Activated naive CD8-positive, alpha-beta T cell (primary cell): ENCODE results near the gene DNASE1L3.
"Not testable (repeated sequence)": the region's sequence is repeated elsewhere in the genome, so short reads cannot be mapped to it uniquely, and the experiment has no call there.

Experiments
- H3K27ac Mint-ChIP-seq: one replicate; pipeline ENCODE4 v1.8.0; 2021; ENCODE audit warnings: mixed read lengths
- H3K27me3 Mint-ChIP-seq: one replicate; pipeline ENCODE4 v1.8.0; 2021; ENCODE audit warnings: mixed read lengths
- H3K36me3 Mint-ChIP-seq: one replicate; pipeline ENCODE4 v1.8.0; 2021; ENCODE audit warnings: mixed read lengths
- H3K4me1 Mint-ChIP-seq: one replicate; pipeline ENCODE4 v1.8.0; 2021; ENCODE audit warnings: low read depth, mixed read lengths
- H3K4me3 Mint-ChIP-seq: one replicate; pipeline ENCODE4 v1.8.0; 2021; ENCODE audit warnings: mild to moderate bottlenecking, mixed read lengths
- H3K9me3 Mint-ChIP-seq: one replicate; pipeline ENCODE4 v1.8.0; 2021; ENCODE audit warnings: low read depth, mixed read lengths

The DNASE1L3 gene

GRCh38 chr3:58241306-58242044 lies 30.7 kb upstream of the DNASE1L3 start:
- no peaks in the 10 kb centered on the region for H3K27me3 Mint-ChIP-seq
- no peaks in the 10 kb centered on the region for H3K9me3 Mint-ChIP-seq
- no peaks in the 10 kb centered on the region for H3K36me3 Mint-ChIP-seq
- H3K27ac Mint-ChIP-seq: no peak overlapping the region
- peaks cover 11% of the 10 kb centered on the region for H3K4me1 Mint-ChIP-seq
- H3K4me3 Mint-ChIP-seq: no peak overlapping the region

GRCh38 chr3:58238830-58239229 lies 28.1 kb upstream of the DNASE1L3 start:
- no peak overlapping the region for H3K27ac Mint-ChIP-seq
- H3K9me3 Mint-ChIP-seq: no peaks in the 10 kb centered on the region
- peaks cover 12% of the 10 kb centered on the region for H3K4me1 Mint-ChIP-seq
- H3K4me3 Mint-ChIP-seq: peak overlapping the region; percentile 94
- H3K27me3 Mint-ChIP-seq: no peaks in the 10 kb centered on the region
- H3K36me3 Mint-ChIP-seq: no peaks in the 10 kb centered on the region

GRCh38 chr3:58237941-58238681 lies 27.3 kb upstream of the DNASE1L3 start:
- peaks cover 12% of the 10 kb centered on the region for H3K4me1 Mint-ChIP-seq
- H3K9me3 Mint-ChIP-seq: no peaks in the 10 kb centered on the region
- peak overlapping the region; percentile 94 for H3K4me3 Mint-ChIP-seq
- no peaks in the 10 kb centered on the region for H3K27me3 Mint-ChIP-seq
- H3K27ac Mint-ChIP-seq: peak overlapping the region; percentile 8
- H3K36me3 Mint-ChIP-seq: no peaks in the 10 kb centered on the region

- Mint-ChIP-seq H3K27ac (peak within 1 kb of the TSS; percentile 61), H3K9me3 (no peaks in the 10 kb centered on the region), H3K4me1 (peaks cover 12% of the 10 kb centered on the region), H3K36me3 (no peaks in the 10 kb centered on the region), H3K27me3 (peaks cover 3% of the 10 kb centered on the region), H3K4me3 (peak within 1 kb of the TSS; percentile 94)
Measured at GRCh38 chr3:58237238-58237940, 26.6 kb upstream of the DNASE1L3 start, which contains the start of gene ABHD6. ABHD6 (plus strand) TSS chr3:58237792; CDS start chr3:58256587, 18,795 bp downstream.

- Mint-ChIP-seq H3K4me1 (peaks cover 12% of the 10 kb centered on the region), H3K4me3 (peak overlapping the region; percentile 90), H3K27ac (peak overlapping the region; percentile 61), H3K9me3 (no peaks in the 10 kb centered on the region), H3K36me3 (no peaks in the 10 kb centered on the region), H3K27me3 (peaks cover 4% of the 10 kb centered on the region)
Measured at GRCh38 chr3:58236527-58237237, 25.9 kb upstream of the DNASE1L3 start.

GRCh38 chr3:58235970-58236369 lies 25.2 kb upstream of the DNASE1L3 start:
- peaks cover 5% of the 10 kb centered on the region for H3K27me3 Mint-ChIP-seq
- H3K27ac Mint-ChIP-seq: no peak overlapping the region
- H3K9me3 Mint-ChIP-seq: no peaks in the 10 kb centered on the region
- peak overlapping the region; percentile 22 for H3K4me3 Mint-ChIP-seq
- no peaks in the 10 kb centered on the region for H3K36me3 Mint-ChIP-seq
- peaks cover 12% of the 10 kb centered on the region for H3K4me1 Mint-ChIP-seq

- no peak overlapping the region for H3K27ac Mint-ChIP-seq
- H3K27me3 Mint-ChIP-seq: peaks cover 7% of the 10 kb centered on the region
- H3K4me3 Mint-ChIP-seq: no peak overlapping the region
- H3K4me1 Mint-ChIP-seq: peaks cover 11% of the 10 kb centered on the region
- H3K9me3 Mint-ChIP-seq: no peaks in the 10 kb centered on the region
- no peaks in the 10 kb centered on the region for H3K36me3 Mint-ChIP-seq
Measured at GRCh38 chr3:58234516-58234931, 23.8 kb upstream of the DNASE1L3 start.

- H3K4me1 Mint-ChIP-seq: peaks cover 2% of the 10 kb centered on the region
- no peak overlapping the region for H3K4me3 Mint-ChIP-seq
- no peaks in the 10 kb centered on the region for H3K9me3 Mint-ChIP-seq
- H3K27ac Mint-ChIP-seq: no peak overlapping the region
- peaks cover 13% of the 10 kb centered on the region for H3K27me3 Mint-ChIP-seq
- no peaks in the 10 kb centered on the region for H3K36me3 Mint-ChIP-seq
Measured at GRCh38 chr3:58231666-58232065, 20.9 kb upstream of the DNASE1L3 start.

GRCh38 chr3:58230876-58231552 lies 20.2 kb upstream of the DNASE1L3 start:
- Mint-ChIP-seq H3K4me1 (no peaks in the 10 kb centered on the region), H3K9me3 (no peaks in the 10 kb centered on the region), H3K36me3 (no peaks in the 10 kb centered on the region), H3K27me3 (peaks cover 14% of the 10 kb centered on the region), H3K4me3 (no peak overlapping the region), H3K27ac (no peak overlapping the region)

GRCh38 chr3:58227933-58228332 lies 17.2 kb upstream of the DNASE1L3 start:
- not testable (repeated sequence) for H3K9me3 Mint-ChIP-seq, H3K27ac Mint-ChIP-seq, H3K36me3 Mint-ChIP-seq, H3K4me3 Mint-ChIP-seq, H3K4me1 Mint-ChIP-seq
- H3K27me3 Mint-ChIP-seq: peaks cover 13% of the 10 kb centered on the region

GRCh38 chr3:58223855-58224254 lies 13.1 kb upstream of the DNASE1L3 start:
- no peaks in the 10 kb centered on the region for H3K36me3 Mint-ChIP-seq
- no peak overlapping the region for H3K4me3 Mint-ChIP-seq
- H3K4me1 Mint-ChIP-seq: no peaks in the 10 kb centered on the region
- no peak overlapping the region for H3K27ac Mint-ChIP-seq
- H3K27me3 Mint-ChIP-seq: peaks cover 5% of the 10 kb centered on the region
- no peaks in the 10 kb centered on the region for H3K9me3 Mint-ChIP-seq

GRCh38 chr3:58222161-58222724 lies 11.5 kb upstream of the DNASE1L3 start:
- Mint-ChIP-seq H3K27ac (no peak overlapping the region), H3K4me1 (peaks cover 4% of the 10 kb centered on the region), H3K27me3 (peaks cover 1% of the 10 kb centered on the region), H3K9me3 (no peaks in the 10 kb centered on the region), H3K36me3 (no peaks in the 10 kb centered on the region), H3K4me3 (no peak overlapping the region)

- H3K4me3 Mint-ChIP-seq: no peak overlapping the region
Measured at GRCh38 chr3:58218904-58219303, 8.1 kb upstream of the DNASE1L3 start.

More at GRCh38 chr3:58218904-58219303, 8.1 kb upstream of the DNASE1L3 start:
- Mint-ChIP-seq H3K27ac (no peak overlapping the region), H3K9me3 (no peaks in the 10 kb centered on the region), H3K4me1 (peaks cover 18% of the 10 kb centered on the region), H3K27me3 (peaks cover 2% of the 10 kb centered on the region), H3K36me3 (no peaks in the 10 kb centered on the region)
